SH-SY5Y (cell line): Measurements from ENCODE around the gene DOK4.

Experiments
- GATA2 ChIP-seq: IDR thresholded peaks from 2 replicates; pipeline ENCODE4 v1.6.1; 2011; ENCODE audit warnings: mild to moderate bottlenecking, low read depth, low read length
- GATA3 ChIP-seq: IDR thresholded peaks from 2 replicates; pipeline ENCODE4 v1.6.1; 2011; ENCODE audit warnings: low read depth, mild to moderate bottlenecking, low read length, moderate library complexity

- TF ChIP-seq GATA2 (no peak), GATA3 (no peak)
Observed at GRCh38 chr16:57424583-57424982, 61.7 kb downstream of the DOK4 start.
